ENCODE data around the gene ABHD12B.

Gene ABHD12B, protein sequence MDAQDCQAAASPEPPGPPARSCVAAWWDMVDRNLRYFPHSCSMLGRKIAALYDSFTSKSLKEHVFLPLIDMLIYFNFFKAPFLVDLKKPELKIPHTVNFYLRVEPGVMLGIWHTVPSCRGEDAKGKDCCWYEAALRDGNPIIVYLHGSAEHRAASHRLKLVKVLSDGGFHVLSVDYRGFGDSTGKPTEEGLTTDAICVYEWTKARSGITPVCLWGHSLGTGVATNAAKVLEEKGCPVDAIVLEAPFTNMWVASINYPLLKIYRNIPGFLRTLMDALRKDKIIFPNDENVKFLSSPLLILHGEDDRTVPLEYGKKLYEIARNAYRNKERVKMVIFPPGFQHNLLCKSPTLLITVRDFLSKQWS

GRCh38 chr14:50871914-50872732, at the start of gene ABHD12B:
Gene ABHD12B (plus strand): TSS chr14:50872053. CDS start chr14:50872175, 122 bp downstream.
- no peak for DNase-seq (ENCODE audit: low read depth in 2 of 3, low spot score in 2 of 3)

DNA sequence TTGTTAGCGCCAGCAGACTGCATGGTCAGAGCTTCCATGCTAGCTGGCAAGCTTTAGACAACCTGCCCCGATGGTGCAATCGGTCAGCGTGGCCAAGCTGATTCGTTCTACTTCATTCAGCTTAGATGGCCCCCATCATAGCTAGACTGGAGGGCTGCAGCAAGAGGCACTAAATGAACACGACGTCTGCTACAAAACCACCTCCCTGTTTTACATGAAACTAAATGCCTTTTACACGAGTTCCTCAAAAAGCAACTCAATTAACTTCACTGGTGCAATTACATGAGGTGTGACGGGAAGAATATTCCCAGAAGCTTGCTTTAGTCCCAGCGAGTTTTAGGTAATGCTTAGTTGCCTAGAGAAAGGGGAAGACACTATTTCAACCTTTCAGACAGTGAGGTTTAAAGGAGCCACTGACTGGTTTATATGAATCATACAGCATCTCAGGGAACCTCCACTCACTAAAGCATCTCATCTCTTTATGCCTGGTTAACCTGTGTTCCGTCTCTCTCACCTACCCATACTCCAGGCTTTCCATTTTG, 49.3 kb upstream of the ABHD12B start:
- DNase-seq (ENCODE audit: low read depth in 2 of 3, low spot score in 2 of 3) = no peak

- DNase-seq (ENCODE audit: low read depth in 2 of 3, low spot score in 2 of 3) = no peak
Measured at GRCh38 chr14:50823051-50823761, 48.6 kb upstream of the ABHD12B start.

- DNase-seq (ENCODE audit: low read depth in 2 of 3, low spot score in 2 of 3) = no peak
Measured at GRCh38 chr14:50823762-50824636, 47.9 kb upstream of the ABHD12B start.

GRCh38 chr14:50825307-50825706, 46.5 kb upstream of the ABHD12B start:
- DNase-seq (ENCODE audit: low read depth in 2 of 3, low spot score in 2 of 3) = no peak

GRCh38 chr14:50826681-50827080, 45.2 kb upstream of the ABHD12B start:
- no peak for DNase-seq (ENCODE audit: low read depth in 2 of 3, low spot score in 2 of 3)

GRCh38 chr14:50828721-50829488, 42.9 kb upstream of the ABHD12B start:
- DNase-seq (ENCODE audit: low read depth in 2 of 3, low spot score in 2 of 3) = no peak

DNA sequence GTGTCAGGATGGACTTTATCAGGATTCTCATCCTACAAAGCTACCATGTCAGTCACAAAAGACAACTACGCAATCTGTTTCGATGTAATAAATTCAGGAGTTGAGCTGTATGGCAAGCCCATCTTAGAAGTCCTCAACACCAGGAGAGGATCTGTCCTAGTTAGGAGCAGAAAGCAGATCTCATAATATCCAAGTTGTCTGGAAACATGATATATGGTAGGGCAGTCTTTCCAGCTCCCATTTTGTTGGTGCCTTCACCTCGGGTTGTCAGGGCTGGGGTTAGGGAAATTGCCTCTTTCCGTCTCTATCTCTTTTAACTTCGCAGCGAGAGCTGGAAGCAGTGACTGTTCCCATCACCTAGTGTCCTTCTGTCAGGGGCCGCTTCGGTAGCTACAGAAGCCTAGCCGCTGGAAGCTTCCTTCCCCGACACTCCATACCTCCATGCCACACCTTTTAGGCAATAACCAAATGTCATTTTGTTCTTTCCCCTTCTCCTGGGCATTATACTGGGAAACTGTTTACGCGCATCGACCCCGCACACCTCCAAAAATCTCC, 42.3 kb upstream of the ABHD12B start:
- no peak for DNase-seq (ENCODE audit: low read depth in 2 of 3, low spot score in 2 of 3)

- peak in 2 of 3 experiments; percentile 33 to 43 for DNase-seq (ENCODE audit: low read depth in 2 of 3, low spot score in 2 of 3)
Measured at GRCh38 chr14:50830044-50830931, 41.6 kb upstream of the ABHD12B start.

- peak; percentile 30 to 56 (median 31) for DNase-seq (ENCODE audit: low read depth in 2 of 3, low spot score in 2 of 3)
Measured at GRCh38 chr14:50830932-50831725, 40.7 kb upstream of the ABHD12B start, which contains the start of gene NIN. Gene NIN (minus strand): TSS chr14:50831162. CDS start chr14:50822056, 9,106 bp downstream.

- DNase-seq (ENCODE audit: low read depth in 2 of 3, low spot score in 2 of 3) = no peak
Measured at GRCh38 chr14:50831726-50832168, 40.1 kb upstream of the ABHD12B start.

GRCh38 chr14:50832935-50833630, 38.8 kb upstream of the ABHD12B start:
- no peak for DNase-seq (ENCODE audit: low read depth in 2 of 3, low spot score in 2 of 3)

GRCh38 chr14:50834802-50835276, 37.0 kb upstream of the ABHD12B start:
- DNase-seq (ENCODE audit: low read depth in 2 of 3, low spot score in 2 of 3) = no peak

DNA sequence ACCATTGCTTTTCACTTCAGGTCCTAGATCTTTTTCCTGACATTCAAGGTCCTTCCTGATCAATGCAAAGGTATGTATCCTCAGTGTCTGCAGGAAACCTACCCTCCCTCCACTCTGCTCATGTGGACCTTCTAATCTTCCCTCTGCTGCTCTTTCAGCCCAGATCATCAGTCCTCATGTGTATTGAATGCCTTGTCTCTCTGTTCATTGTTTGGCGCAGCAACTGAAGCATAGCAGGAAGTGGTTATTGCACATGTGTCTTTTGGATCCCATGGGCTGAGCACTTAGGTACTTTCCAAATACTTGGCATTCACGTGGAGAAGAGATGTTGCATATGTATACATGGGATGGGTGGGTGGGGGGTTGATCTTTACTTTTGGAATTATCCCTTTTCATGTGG, 36.6 kb upstream of the ABHD12B start:
- DNase-seq (ENCODE audit: low read depth in 2 of 3, low spot score in 2 of 3) = no peak

DNA sequence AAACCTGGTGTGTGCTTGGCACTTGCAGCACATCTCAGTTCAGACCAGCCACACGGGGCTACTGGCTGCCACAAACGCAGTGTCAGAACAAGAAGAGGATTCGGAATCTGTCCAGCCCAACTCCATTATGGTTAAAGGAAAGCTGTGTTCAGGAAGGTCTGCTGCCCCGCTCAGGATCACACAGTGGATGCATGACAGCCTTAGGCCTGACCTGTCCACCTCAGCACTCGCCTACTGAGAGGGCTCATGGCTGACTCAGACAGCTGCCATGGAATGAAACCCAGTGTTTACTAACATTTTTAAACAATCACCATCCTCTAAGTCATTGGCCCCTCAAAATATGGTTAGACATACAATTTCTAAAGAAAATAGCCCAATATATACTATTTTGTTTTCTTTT, 35.3 kb upstream of the ABHD12B start:
- no peak for DNase-seq (ENCODE audit: low read depth in 2 of 3, low spot score in 2 of 3)

DNA sequence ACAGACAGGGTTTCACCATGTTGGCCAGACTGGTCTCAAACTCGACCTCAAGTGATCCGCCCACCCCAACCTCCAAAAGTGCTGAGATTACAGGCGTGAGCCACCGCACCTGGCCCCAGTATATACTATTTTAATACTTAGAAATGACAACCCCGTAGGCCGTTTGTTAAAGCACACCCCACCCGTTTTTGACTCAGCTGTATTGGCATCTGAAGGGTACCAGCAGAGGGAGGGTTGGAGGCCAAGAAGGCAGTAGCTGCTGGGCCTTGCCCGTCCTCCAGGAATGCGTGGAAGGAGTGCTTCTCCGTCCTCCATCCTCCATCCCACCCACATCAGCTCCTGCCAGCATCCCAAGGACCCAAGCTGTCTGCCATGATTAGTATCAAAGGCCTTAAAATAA, 34.6 kb upstream of the ABHD12B start:
- DNase-seq (ENCODE audit: low read depth in 2 of 3, low spot score in 2 of 3) = no peak
